ENCODE measurements around the gene OAS2.

OAS2 gene

DNA sequence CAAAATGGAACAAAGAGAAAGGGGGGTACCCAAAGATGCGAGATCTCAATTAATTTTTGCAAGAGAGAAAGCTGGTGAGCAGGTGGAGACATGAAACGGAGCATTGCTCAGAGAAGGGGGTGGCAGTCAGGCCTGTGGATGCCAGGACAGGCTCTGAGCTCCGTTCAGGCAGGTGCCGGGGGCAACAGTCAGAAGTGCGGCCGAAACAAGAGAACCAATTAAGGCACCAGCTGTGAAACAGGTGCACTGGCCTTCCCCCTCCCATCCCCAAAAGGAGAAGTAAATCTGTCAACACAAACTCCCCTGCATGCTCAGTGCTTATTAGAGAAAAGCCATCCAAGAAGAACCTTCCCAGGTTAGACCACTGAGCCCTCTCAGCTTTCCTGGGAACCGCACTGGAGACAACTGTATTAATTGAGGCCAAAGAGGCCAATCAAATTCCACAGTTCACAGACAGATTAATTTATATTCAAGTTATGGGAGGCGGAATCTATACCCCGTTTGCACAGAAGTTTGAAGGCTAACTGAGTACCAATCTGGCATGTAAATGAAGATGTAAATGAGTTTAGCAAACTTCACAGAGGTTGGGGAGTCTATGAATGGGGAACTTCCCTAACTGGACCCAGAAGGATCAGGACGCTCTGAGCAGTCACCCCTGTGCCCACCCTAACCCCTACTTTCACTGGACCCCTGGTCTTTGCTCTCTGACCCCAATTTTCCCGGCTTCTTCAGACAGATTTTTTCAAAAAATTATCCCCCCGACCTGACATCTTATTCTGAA is 20.9 kb downstream of the OAS2 start:
- Histone ChIP-seq H3K36me3 (ENCODE audit: control insufficient read depth in 2 of 2, insufficient read depth in 2 of 2, low read length in 2 of 2) (peaks cover 2 to 3% of the 10 kb centered on the region in 2 donors), H3K9ac (ENCODE audit: low read length in 2 of 2) (no peak overlapping the region), H3K27ac (ENCODE audit: low read length) (no peak overlapping the region), H3K9me3 (ENCODE audit: control insufficient read depth in 2 of 2, low read length in 2 of 2) (peaks cover 4 to 5% of the 10 kb centered on the region in 2 donors), H3K4me3 (ENCODE audit: low read length in 2 of 2) (no peak overlapping the region), H3K4me1 (ENCODE audit: control insufficient read depth, insufficient read depth, low read length) (no peaks in the 10 kb centered on the region), H3K27me3 (ENCODE audit: control insufficient read depth in 1 of 2, insufficient read depth in 2 of 2, low read length in 2 of 2) (peaks cover 0 to 2% of the 10 kb centered on the region in 2 donors)

DNA sequence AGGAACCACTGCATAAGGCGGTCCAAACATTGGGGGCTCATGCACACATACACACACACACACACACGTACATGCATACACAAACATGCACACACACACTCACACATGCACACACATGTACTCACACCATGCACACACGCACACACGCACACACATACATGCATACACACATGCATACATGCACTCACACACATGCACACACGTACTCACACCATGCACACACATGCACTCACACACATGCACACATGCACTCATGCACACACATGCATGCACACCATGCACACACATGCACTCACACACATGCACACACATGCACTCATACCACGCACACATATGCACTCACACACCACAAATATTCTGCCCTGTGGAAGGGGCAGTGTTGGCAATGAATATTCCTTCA is 22.1 kb downstream of the OAS2 start:
- no peak overlapping the region for H3K4me3 ChIP-seq (ENCODE audit: low read length in 2 of 2)
- peaks cover 2 to 3% of the 10 kb centered on the region in 2 donors for H3K36me3 ChIP-seq (ENCODE audit: control insufficient read depth in 2 of 2, insufficient read depth in 2 of 2, low read length in 2 of 2)
- H3K27ac ChIP-seq (ENCODE audit: low read length): no peak overlapping the region
- no peaks in the 10 kb centered on the region for H3K4me1 ChIP-seq (ENCODE audit: control insufficient read depth, insufficient read depth, low read length)
- H3K27me3 ChIP-seq (ENCODE audit: control insufficient read depth in 1 of 2, insufficient read depth in 2 of 2, low read length in 2 of 2): peaks cover 0 to 4% of the 10 kb centered on the region in 2 donors
- H3K9ac ChIP-seq (ENCODE audit: low read length in 2 of 2): no peak overlapping the region
- peaks cover 4 to 5% of the 10 kb centered on the region in 2 donors for H3K9me3 ChIP-seq (ENCODE audit: control insufficient read depth in 2 of 2, low read length in 2 of 2)

DNA sequence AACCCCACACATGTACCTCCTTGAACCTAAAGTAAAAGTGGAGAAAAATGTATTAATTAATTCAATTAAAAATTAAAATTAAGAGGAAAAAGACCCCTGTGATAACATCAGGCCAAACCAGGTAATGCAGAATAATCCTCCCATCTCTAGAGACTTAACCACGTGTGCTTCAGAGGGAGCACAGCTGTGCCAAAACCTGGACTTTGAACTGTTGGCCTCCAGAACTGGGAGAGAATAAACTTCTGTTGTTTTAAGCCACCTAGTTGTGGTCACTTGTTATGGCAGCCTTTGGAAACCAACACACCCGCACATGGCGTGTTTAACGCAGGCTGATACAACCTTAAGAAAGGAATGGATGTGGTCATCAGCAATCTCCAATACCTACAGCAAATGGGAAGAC is 23.8 kb downstream of the OAS2 start:
- Histone ChIP-seq H3K36me3 (ENCODE audit: control insufficient read depth in 2 of 2, insufficient read depth in 2 of 2, low read length in 2 of 2) (peaks cover 3 to 4% of the 10 kb centered on the region in 2 donors), H3K4me3 (ENCODE audit: low read length in 2 of 2) (no peak overlapping the region), H3K9ac (ENCODE audit: low read length in 2 of 2) (no peak overlapping the region), H3K27ac (ENCODE audit: low read length) (no peak overlapping the region), H3K27me3 (ENCODE audit: control insufficient read depth in 1 of 2, insufficient read depth in 2 of 2, low read length in 2 of 2) (peaks cover 2 to 4% of the 10 kb centered on the region in 2 donors), H3K4me1 (ENCODE audit: control insufficient read depth, insufficient read depth, low read length) (no peaks in the 10 kb centered on the region), H3K9me3 (ENCODE audit: control insufficient read depth in 2 of 2, low read length in 2 of 2) (peaks cover 4 to 5% of the 10 kb centered on the region in 2 donors)

- Histone ChIP-seq H3K4me3 (ENCODE audit: low read length in 2 of 2) (no peak overlapping the region), H3K4me1 (ENCODE audit: control insufficient read depth, insufficient read depth, low read length) (no peaks in the 10 kb centered on the region), H3K9ac (ENCODE audit: low read length in 2 of 2) (no peak overlapping the region), H3K36me3 (ENCODE audit: control insufficient read depth in 2 of 2, insufficient read depth in 2 of 2, low read length in 2 of 2) (peaks cover 0 to 2% of the 10 kb centered on the region in 2 donors), H3K27ac (ENCODE audit: low read length) (no peak overlapping the region), H3K27me3 (ENCODE audit: control insufficient read depth in 1 of 2, insufficient read depth in 2 of 2, low read length in 2 of 2) (peaks cover 2% of the 10 kb centered on the region in 2 donors), H3K9me3 (ENCODE audit: control insufficient read depth in 2 of 2, low read length in 2 of 2) (peaks cover 4 to 5% of the 10 kb centered on the region in 2 donors)
Observed at GRCh38 chr12:113002676-113003075, 24.4 kb downstream of the OAS2 start.

DNA sequence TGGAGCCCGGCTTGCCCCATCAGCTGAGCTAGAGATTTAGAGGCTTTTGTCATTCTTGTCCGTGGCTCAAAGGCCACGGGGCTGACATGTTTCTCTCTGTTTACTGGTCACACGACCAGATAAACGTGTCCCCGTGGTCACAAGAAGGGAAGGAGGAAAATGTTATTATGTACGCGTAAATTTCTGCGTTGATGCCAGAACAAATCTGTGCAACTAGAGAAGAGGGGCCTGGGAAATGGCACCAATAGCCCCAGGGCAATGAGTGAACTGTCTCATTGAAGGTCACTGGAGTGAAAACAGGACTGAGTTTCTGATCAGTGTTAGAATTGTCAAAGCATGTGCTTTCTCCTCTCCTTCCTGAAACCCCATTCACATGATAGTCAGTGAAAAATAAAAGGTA is 25.3 kb downstream of the OAS2 start:
- Histone ChIP-seq H3K27me3 (ENCODE audit: control insufficient read depth in 1 of 2, insufficient read depth in 2 of 2, low read length in 2 of 2) (peaks cover 2% of the 10 kb centered on the region in 2 donors), H3K9me3 (ENCODE audit: control insufficient read depth in 2 of 2, low read length in 2 of 2) (peaks cover 1 to 2% of the 10 kb centered on the region in 2 donors), H3K36me3 (ENCODE audit: control insufficient read depth in 2 of 2, insufficient read depth in 2 of 2, low read length in 2 of 2) (peaks cover 0 to 2% of the 10 kb centered on the region in 2 donors), H3K9ac (ENCODE audit: low read length in 2 of 2) (no peak overlapping the region), H3K27ac (ENCODE audit: low read length) (no peak overlapping the region), H3K4me3 (ENCODE audit: low read length in 2 of 2) (no peak overlapping the region), H3K4me1 (ENCODE audit: control insufficient read depth, insufficient read depth, low read length) (no peaks in the 10 kb centered on the region)

GRCh38 chr12:113005762-113006161 is 27.4 kb downstream of the OAS2 start:
- H3K9me3 ChIP-seq (ENCODE audit: control insufficient read depth in 2 of 2, low read length in 2 of 2): no peaks in the 10 kb centered on the region
- no peak overlapping the region for H3K27ac ChIP-seq (ENCODE audit: low read length)
- peaks cover 0 to 2% of the 10 kb centered on the region in 2 donors for H3K36me3 ChIP-seq (ENCODE audit: control insufficient read depth in 2 of 2, insufficient read depth in 2 of 2, low read length in 2 of 2)
- H3K9ac ChIP-seq (ENCODE audit: low read length in 2 of 2): no peak overlapping the region
- H3K4me3 ChIP-seq (ENCODE audit: low read length in 2 of 2): no peak overlapping the region
- H3K27me3 ChIP-seq (ENCODE audit: control insufficient read depth in 1 of 2, insufficient read depth in 2 of 2, low read length in 2 of 2): peaks cover 2% of the 10 kb centered on the region in 2 donors
- H3K4me1 ChIP-seq (ENCODE audit: control insufficient read depth, insufficient read depth, low read length): no peaks in the 10 kb centered on the region

GRCh38 chr12:113006206-113006605 is 27.9 kb downstream of the OAS2 start:
- H3K9ac ChIP-seq (ENCODE audit: low read length in 2 of 2): no peak overlapping the region
- H3K9me3 ChIP-seq (ENCODE audit: control insufficient read depth in 2 of 2, low read length in 2 of 2): peaks cover 0 to 1% of the 10 kb centered on the region in 2 donors
- H3K4me3 ChIP-seq (ENCODE audit: low read length in 2 of 2): no peak overlapping the region
- no peaks in the 10 kb centered on the region for H3K4me1 ChIP-seq (ENCODE audit: control insufficient read depth, insufficient read depth, low read length)
- no peak overlapping the region for H3K27ac ChIP-seq (ENCODE audit: low read length)
- H3K27me3 ChIP-seq (ENCODE audit: control insufficient read depth in 1 of 2, insufficient read depth in 2 of 2, low read length in 2 of 2): peaks cover 2% of the 10 kb centered on the region in 2 donors
- peaks cover 0 to 2% of the 10 kb centered on the region in 2 donors for H3K36me3 ChIP-seq (ENCODE audit: control insufficient read depth in 2 of 2, insufficient read depth in 2 of 2, low read length in 2 of 2)

- Histone ChIP-seq H3K9me3 (ENCODE audit: control insufficient read depth in 2 of 2, low read length in 2 of 2) (peaks cover 0 to 3% of the 10 kb centered on the region in 2 donors), H3K9ac (ENCODE audit: low read length in 2 of 2) (no peak overlapping the region), H3K4me3 (ENCODE audit: low read length in 2 of 2) (no peak overlapping the region), H3K36me3 (ENCODE audit: control insufficient read depth in 2 of 2, insufficient read depth in 2 of 2, low read length in 2 of 2) (peaks cover 0 to 2% of the 10 kb centered on the region in 2 donors), H3K27ac (ENCODE audit: low read length) (no peak overlapping the region), H3K4me1 (ENCODE audit: control insufficient read depth, insufficient read depth, low read length) (no peaks in the 10 kb centered on the region), H3K27me3 (ENCODE audit: control insufficient read depth in 1 of 2, insufficient read depth in 2 of 2, low read length in 2 of 2) (peaks cover 2% of the 10 kb centered on the region in 2 donors)
Observed at GRCh38 chr12:113006641-113007040, 28.3 kb downstream of the OAS2 start.

GRCh38 chr12:113007166-113007565 is 28.8 kb downstream of the OAS2 start:
- H3K4me1 ChIP-seq (ENCODE audit: control insufficient read depth, insufficient read depth, low read length): no peaks in the 10 kb centered on the region
- peaks cover 2% of the 10 kb centered on the region in 2 donors for H3K27me3 ChIP-seq (ENCODE audit: control insufficient read depth in 1 of 2, insufficient read depth in 2 of 2, low read length in 2 of 2)
- H3K4me3 ChIP-seq (ENCODE audit: low read length in 2 of 2): no peak overlapping the region
- H3K9me3 ChIP-seq (ENCODE audit: control insufficient read depth in 2 of 2, low read length in 2 of 2): peaks cover 0 to 3% of the 10 kb centered on the region in 2 donors
- no peak overlapping the region for H3K27ac ChIP-seq (ENCODE audit: low read length)
- H3K36me3 ChIP-seq (ENCODE audit: control insufficient read depth in 2 of 2, insufficient read depth in 2 of 2, low read length in 2 of 2): peaks cover 0 to 2% of the 10 kb centered on the region in 2 donors
- H3K9ac ChIP-seq (ENCODE audit: low read length in 2 of 2): no peak overlapping the region

GRCh38 chr12:113010701-113011100 is 32.4 kb downstream of the OAS2 start:
- H3K4me3 ChIP-seq (ENCODE audit: low read length in 2 of 2): no peak overlapping the region
- H3K4me1 ChIP-seq (ENCODE audit: control insufficient read depth, insufficient read depth, low read length): no peaks in the 10 kb centered on the region
- H3K27ac ChIP-seq (ENCODE audit: low read length): no peak overlapping the region
- H3K9ac ChIP-seq (ENCODE audit: low read length in 2 of 2): no peak overlapping the region
- peaks cover 0 to 2% of the 10 kb centered on the region in 2 donors for H3K36me3 ChIP-seq (ENCODE audit: control insufficient read depth in 2 of 2, insufficient read depth in 2 of 2, low read length in 2 of 2)
- peaks cover 0 to 2% of the 10 kb centered on the region in 2 donors for H3K27me3 ChIP-seq (ENCODE audit: control insufficient read depth in 1 of 2, insufficient read depth in 2 of 2, low read length in 2 of 2)
- peaks cover 0 to 3% of the 10 kb centered on the region in 2 donors for H3K9me3 ChIP-seq (ENCODE audit: control insufficient read depth in 2 of 2, low read length in 2 of 2)

- H3K4me3 ChIP-seq (ENCODE audit: low read length in 2 of 2): no peak overlapping the region
- no peaks in the 10 kb centered on the region for H3K27me3 ChIP-seq (ENCODE audit: control insufficient read depth in 1 of 2, insufficient read depth in 2 of 2, low read length in 2 of 2)
- H3K27ac ChIP-seq (ENCODE audit: low read length): no peak overlapping the region
- H3K4me1 ChIP-seq (ENCODE audit: control insufficient read depth, insufficient read depth, low read length): no peaks in the 10 kb centered on the region
- H3K36me3 ChIP-seq (ENCODE audit: control insufficient read depth in 2 of 2, insufficient read depth in 2 of 2, low read length in 2 of 2): no peaks in the 10 kb centered on the region
- H3K9ac ChIP-seq (ENCODE audit: low read length in 2 of 2): no peak overlapping the region
- peaks cover 0 to 3% of the 10 kb centered on the region in 2 donors for H3K9me3 ChIP-seq (ENCODE audit: control insufficient read depth in 2 of 2, low read length in 2 of 2)
Observed at GRCh38 chr12:113014565-113014964, 36.2 kb downstream of the OAS2 start.
